ENCODE data around the gene DVL2.
"Not testable (repeated sequence)": the region's sequence is repeated elsewhere in the genome, so short reads cannot be mapped to it uniquely, and the experiment has no call there.

DVL2 gene

DNA sequence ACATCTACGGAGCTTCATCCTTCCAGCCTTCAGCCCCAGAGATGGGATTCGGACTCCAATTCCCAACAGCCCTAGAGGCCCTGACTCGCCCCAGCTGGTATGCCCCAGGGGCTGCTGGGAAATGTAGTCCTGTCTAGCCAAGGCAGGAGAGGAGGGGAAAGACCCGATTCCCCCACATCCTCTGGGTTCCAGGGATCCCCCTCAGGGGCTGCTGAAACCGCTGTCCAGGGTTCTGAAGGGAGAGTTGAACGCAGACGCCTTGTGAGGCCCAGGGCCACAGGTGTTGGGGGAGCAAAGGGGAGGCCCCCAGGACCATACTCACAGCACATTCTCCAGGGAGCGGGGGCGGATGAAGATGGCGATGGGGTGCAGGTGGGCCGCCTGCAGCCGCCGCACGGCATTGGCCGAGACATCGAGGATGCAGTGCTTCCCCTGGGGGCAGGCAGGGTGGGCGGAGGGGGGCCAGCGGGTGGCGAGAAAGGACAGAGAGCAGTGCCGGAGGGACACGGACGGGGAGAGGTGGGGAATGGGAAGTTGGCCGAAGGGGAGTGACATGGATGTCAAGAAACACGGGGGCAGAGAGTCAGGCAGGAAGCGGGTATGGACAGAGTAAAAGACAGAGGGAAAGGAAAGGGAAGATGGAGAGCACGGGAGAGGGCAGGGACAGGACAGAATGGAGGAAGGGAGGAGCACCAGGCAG is 42.6 kb downstream of the DVL2 start:
- DNase-seq, result no peak

- no peak for DNase-seq
Measured at GRCh38 chr17:7191069-7191468, 43.2 kb downstream of the DVL2 start.

GRCh38 chr17:7190276-7190917 is 43.9 kb downstream of the DVL2 start:
- DNase-seq, result no peak

- no peak for DNase-seq
Measured at GRCh38 chr17:7186241-7186640, 48.1 kb downstream of the DVL2 start.

DNA sequence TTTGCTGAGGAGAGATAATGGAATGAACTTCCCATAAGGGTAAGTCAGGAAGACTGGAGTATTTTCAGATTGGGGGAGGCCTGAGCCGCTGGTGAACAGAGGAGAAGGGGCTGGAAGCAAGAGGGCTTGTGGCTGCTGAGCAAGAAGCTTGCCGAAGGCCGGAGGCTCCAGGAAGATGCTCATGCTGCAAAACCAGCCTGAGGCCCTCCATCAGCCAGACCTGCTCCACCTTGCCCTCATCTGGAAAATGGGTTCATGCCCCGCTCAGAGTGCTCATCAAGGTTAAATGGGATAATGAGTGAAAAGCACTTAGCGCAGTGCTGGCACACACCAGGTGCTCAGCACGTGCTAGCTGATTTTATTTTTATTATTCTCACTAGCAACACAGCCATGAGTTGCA is 49.7 kb downstream of the DVL2 start:
- DNase-seq, result no peak

- no peak for DNase-seq
Measured at GRCh38 chr17:7184091-7184488, 50.2 kb downstream of the DVL2 start.

DNA sequence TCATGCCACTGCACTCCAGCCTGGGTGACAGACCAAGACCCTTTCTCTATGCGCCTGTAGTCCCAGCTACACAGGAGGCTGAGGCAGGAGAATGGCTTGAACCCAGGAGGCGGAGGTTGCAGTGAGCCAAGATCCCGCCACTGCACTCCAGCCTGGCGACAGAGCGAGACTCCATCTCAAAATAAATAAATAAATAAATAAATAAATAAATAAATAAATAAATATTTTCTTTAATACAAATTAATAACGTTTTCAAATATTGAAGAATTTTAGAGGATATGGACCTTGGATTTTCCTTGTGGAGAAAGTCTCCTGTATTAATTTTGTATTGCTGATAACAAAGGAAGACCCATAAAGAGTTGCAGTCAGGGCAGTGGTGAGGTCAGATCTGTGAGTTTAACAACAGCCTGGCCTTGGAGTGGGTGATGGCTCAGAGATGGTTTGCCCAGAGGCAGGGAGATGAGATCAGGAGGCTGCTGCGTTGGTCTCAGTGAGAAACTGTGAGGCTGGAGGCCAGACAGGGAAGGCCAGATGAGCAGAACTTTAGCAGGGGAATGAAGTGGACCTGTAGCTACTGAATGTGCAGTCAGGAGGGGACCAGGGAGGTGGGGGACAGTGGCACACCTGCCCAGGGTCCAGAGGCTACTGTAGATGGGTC is 50.8 kb downstream of the DVL2 start:
- no peak for DNase-seq

GRCh38 chr17:7182101-7182500 is 52.2 kb downstream of the DVL2 start:
- DNase-seq, result not testable (repeated sequence)

GRCh38 chr17:7179317-7180254 is 54.7 kb downstream of the DVL2 start, which contains the start of gene ASGR1:
TSS of gene ASGR1 (minus strand) at chr17:7179370. CDS start at chr17:7178563, 807 bp downstream.
- DNase-seq, result no peak

- DNase-seq, result no peak
Measured at GRCh38 chr17:7178973-7179316, 55.4 kb downstream of the DVL2 start.

DNA sequence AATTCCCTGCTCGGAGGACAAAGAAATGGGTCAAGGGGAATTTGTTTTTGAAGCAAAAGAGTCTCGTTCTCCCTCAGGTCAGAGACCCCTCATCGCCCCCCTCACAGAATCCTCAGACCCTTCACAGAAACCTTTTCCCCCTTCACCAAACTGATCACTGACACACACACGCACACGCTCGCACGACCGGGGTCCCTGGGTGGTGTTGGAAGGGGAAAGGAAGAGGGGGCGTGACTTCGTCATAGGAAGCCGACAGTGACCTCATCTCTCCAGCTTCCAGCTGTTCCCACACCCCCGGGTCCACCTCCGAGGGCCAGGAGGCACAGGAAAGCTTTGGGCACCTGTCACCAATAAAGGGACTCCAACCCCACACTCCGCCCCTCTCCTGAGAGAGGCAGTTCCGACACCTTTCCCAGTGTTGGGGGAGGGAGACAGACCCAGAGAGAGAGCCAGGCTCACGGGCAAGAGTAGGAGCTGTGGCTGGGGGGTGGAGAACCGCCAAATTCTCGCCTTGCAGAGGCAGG is 56.3 kb downstream of the DVL2 start:
- no peak for DNase-seq

GRCh38 chr17:7177191-7177953 is 56.9 kb downstream of the DVL2 start:
- peak; percentile 65 for DNase-seq

DNA sequence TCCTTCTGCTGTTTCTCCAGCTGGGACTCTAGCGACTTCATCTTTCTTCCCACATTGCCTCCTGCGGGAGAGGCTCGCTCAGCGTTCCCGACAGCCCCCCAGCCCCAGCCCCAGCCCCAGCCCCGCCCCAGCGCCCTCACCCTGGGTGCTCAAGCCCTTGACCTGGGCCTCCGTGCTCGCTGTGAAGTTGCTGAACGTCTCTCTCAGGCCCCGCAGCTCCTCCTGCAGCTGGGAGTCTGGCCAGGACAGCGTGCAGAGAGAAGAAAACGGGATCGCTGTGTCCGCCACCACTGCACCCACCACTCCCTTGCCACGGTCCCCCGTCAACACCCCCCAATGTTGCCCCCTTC is 57.5 kb downstream of the DVL2 start:
- DNase-seq, result no peak

GRCh38 chr17:7176107-7176840 is 58.0 kb downstream of the DVL2 start:
- no peak for DNase-seq
